HepG2 (cell line): ENCODE results near the gene FASTKD1. TPM values are rescaled to one million over a fixed set of nuclear protein-coding genes. Genes with fewer than 3 reads are reported as not detected.
A peak's percentile ranks its signal among the peaks of the same experiment; 100 is the strongest.
"Not testable (repeated sequence)": the region's sequence is repeated elsewhere in the genome, so short reads cannot be mapped to it uniquely, and the experiment has no call there.

Source experiments
- ATAC-seq: fragments of 200-7000 bp; cut with Tn5 transposase; 3 replicates; pipeline ENCODE4 v1.9.1; 2020; ENCODE audit warnings: mild to moderate bottlenecking, moderate library complexity
- BruUV-seq: library from RNA; stranded (reverse); fragments of 400-500 nt; replicated peaks from 2 replicates; lab custom pipeline; 2021; lab: Mats Ljungman, UMichigan
- CTCF ChIA-PET: fragments of 300-600 bp; formaldehyde crosslinking; extraction: SDS; loops from one replicate; lab custom pipeline; 2021; ENCODE audit warnings: low total read pairs, inconsistent platforms, low intra/inter-chr PET ratio; lab: Yijun Ruan, JAX
- POLR2A ChIA-PET: fragments of 350-600 bp; sonication (Branson Sonifier 250); formaldehyde crosslinking; loops from one replicate; lab custom pipeline; 2020; ENCODE audit warnings: antibody characterized with exemption, inconsistent platforms; lab: Yijun Ruan, JAX
- DNase-seq: peaks from one replicate; pipeline ENCODE4 v3.0.0-alpha.2; 2015; ENCODE audit warnings: low spot score
- FAIRE-seq: peaks from 3 replicates; lab custom pipeline; 2011; peaks lifted over from hg19 to GRCh38; lab: Jason Lieb, UNC
- H2AFZ ChIP-seq: one replicate; pipeline ENCODE4 v1.6.1; 2011; ENCODE audit warnings: low read length, inconsistent platforms
- H3K27ac ChIP-seq: fragments of 300-600 bp; 3 replicates; pipeline ENCODE4 v1.8.0; 2011; ENCODE audit warnings: mixed run types, mild to moderate bottlenecking, mixed read lengths, low read length, inconsistent platforms; ENCODE audit not compliant: insufficient read depth; ENCODE audit errors: extremely low read length
- H3K27me3 ChIP-seq, 2 experiments: fragments of 200-600 bp in 1 of 2; 2 replicates in 1 of 2; 3 replicates in 1 of 2; pipeline versions ENCODE4 v1.6.0 to v1.8.0; 2011; ENCODE audit warnings: low read length in 2 of 2, mild to moderate bottlenecking in 2 of 2, moderate library complexity in 2 of 2, inconsistent platforms in 1 of 2; ENCODE audit not compliant: insufficient read depth in 2 of 2, control insufficient read depth in 1 of 2
- H3K36me3 ChIP-seq, 2 experiments: fragments of 200-600 bp in 1 of 2; replicated peaks in 1 of 2; 2 replicates in 1 of 2; 3 replicates in 1 of 2; pipeline versions ENCODE4 v1.5.1 to v1.8.0; 2011; ENCODE audit warnings: low read length in 2 of 2, inconsistent platforms in 1 of 2; ENCODE audit not compliant: insufficient read depth in 2 of 2, control insufficient read depth in 1 of 2
- H3K4me1 ChIP-seq: 2 replicates; pipeline ENCODE4 v1.5.1; 2012; ENCODE audit warnings: low read length, inconsistent platforms; ENCODE audit not compliant: insufficient read depth
- H3K4me2 ChIP-seq: 2 replicates; pipeline ENCODE4 v1.6.0; 2011; ENCODE audit warnings: low read depth, low read length, inconsistent platforms
- H3K4me3 ChIP-seq, 3 experiments: fragments of 200-600 bp in 1 of 3; sonication (generic), shearing (Covaris generic) in 1 of 3; replicated peaks in 1 of 3; 2 replicates each; pipeline ENCODE4 v1.5.1; 2011 to 2016; ENCODE audit warnings: low read length in 3 of 3, inconsistent platforms in 2 of 3, low read depth in 2 of 3, mild to moderate bottlenecking in 2 of 3, control low read depth in 1 of 3, mixed read lengths in 1 of 3; ENCODE audit not compliant: insufficient read depth in 1 of 3
- H3K79me2 ChIP-seq: one replicate; pipeline ENCODE4 v1.6.1; 2011; ENCODE audit warnings: low read length, inconsistent platforms; ENCODE audit not compliant: insufficient read depth
- H3K9ac ChIP-seq: 2 replicates; pipeline ENCODE4 v1.6.0; 2011; ENCODE audit warnings: mild to moderate bottlenecking, low read depth, low read length, inconsistent platforms; ENCODE audit not compliant: insufficient read depth
- H3K9me3 ChIP-seq: 2 replicates; pipeline ENCODE4 v1.5.1; 2012; ENCODE audit warnings: mild to moderate bottlenecking, low read length
- H4K20me1 ChIP-seq: 2 replicates; pipeline ENCODE4 v1.6.0; 2011; ENCODE audit warnings: inconsistent platforms, mild to moderate bottlenecking, low read length, moderate library complexity; ENCODE audit not compliant: insufficient read depth
- CEBPB ChIP-seq: IDR thresholded peaks from 2 replicates; pipeline ENCODE4 v1.6.1; 2011; ENCODE audit warnings: low read depth, low read length, improper control_type of control experiment, borderline replicate concordance
- CEBPG ChIP-seq: IDR thresholded peaks from 2 replicates; pipeline ENCODE4 v1.6.1; 2016
- MLLT10 ChIP-seq: sonication (generic); formaldehyde crosslinking; IDR thresholded peaks from 2 replicates; pipeline ENCODE4 v1.4.0; 2020; ENCODE audit warnings: missing genetic modification reagents
- NR2C2 ChIP-seq: sonication (generic); formaldehyde crosslinking; IDR thresholded peaks from 2 replicates; pipeline ENCODE4 v1.4.0; 2020; ENCODE audit warnings: missing genetic modification reagents, mild to moderate bottlenecking, moderate library complexity, borderline replicate concordance
- STAT5B ChIP-seq: sonication (generic); formaldehyde crosslinking; IDR thresholded peaks from 2 replicates; pipeline ENCODE4 v1.4.0; 2020; ENCODE audit warnings: missing genetic modification reagents
- ZNF207 ChIP-seq: fragments of 450-650 bp; IDR thresholded peaks from 2 replicates; pipeline ENCODE4 v1.6.1; 2016; ENCODE audit warnings: antibody characterized with exemption, borderline replicate concordance
- ZNF616 ChIP-seq: sonication (generic); formaldehyde crosslinking; IDR thresholded peaks from 2 replicates; pipeline ENCODE4 v1.5.0; 2020; ENCODE audit warnings: low read depth, mild to moderate bottlenecking, missing genetic modification reagents
- WGBS: methylation state at CpG from one replicate; pipeline ENCODE4 v1.1.6; 2017; ENCODE audit warnings: low lambda C conversion rate; 5-methylcytosine and 5-hydroxymethylcytosine counted together
- in situ Hi-C: cut with HindIII; loops from 2 replicates; pipeline ENCODE4 v1.10.0; 2017; ENCODE audit warnings: low pct_unique_long_range_greater_than_20kb; ENCODE audit not compliant: extremely low pct_ligation_motif_present
- intact Hi-C: fragments of 100-400 bp; cut with micrococcal nuclease; formaldehyde crosslinking; loops from one replicate; pipeline ENCODE4 v1.10.0; 2022; ENCODE audit not compliant: unreplicated experiment
- polyA plus RNA-seq, 8 experiments: library from polyadenylated mRNA; depleted of rRNA in 3 of 8; stranded (reverse) in 7 of 8; unstranded in 1 of 8; fragments of >200 nt; fragmentation: Illumina TruSeq in 4 of 8; extraction: Trizol in 4 of 8; gene quantifications; 2 replicates each; pipeline versions ENCODE4 v1.2.1 to v1.2.3, GENCODE V29; 2011 to 2016; ENCODE audit warnings: low read depth in 4 of 8, missing spikeins in 1 of 8, mixed read lengths in 1 of 8; ENCODE audit not compliant: insufficient read depth in 1 of 8
- total RNA-seq, 5 experiments: library from RNA; depleted of rRNA; stranded (reverse); fragments of >200 nt; fragmentation: Illumina TruSeq; extraction: Trizol; gene quantifications; 2 replicates each; pipeline ENCODE4 v1.2.3, GENCODE V29; 2016; ENCODE audit warnings: low read depth in 1 of 5
- TF ChIP-seq, protein P1 (sequence below): sonication (generic); formaldehyde crosslinking; IDR thresholded peaks from 2 replicates; pipeline ENCODE4 v1.5.0; 2020; ENCODE audit warnings: mild to moderate bottlenecking, missing genetic modification reagents
- TF ChIP-seq, protein P2 (sequence below): fragments of 450-650 bp; IDR thresholded peaks from 2 replicates; pipeline ENCODE4 v1.6.1; 2017; ENCODE audit warnings: mild to moderate bottlenecking
- TF ChIP-seq, protein P3 (sequence below): sonication (generic); formaldehyde crosslinking; IDR thresholded peaks from 2 replicates; pipeline ENCODE4 v1.5.0; 2020; ENCODE audit warnings: missing genetic modification reagents
- TF ChIP-seq, protein P4 (sequence below): sonication (generic); formaldehyde crosslinking; IDR thresholded peaks from 2 replicates; pipeline ENCODE4 v1.4.0; 2020; ENCODE audit warnings: low read depth, mild to moderate bottlenecking, missing genetic modification reagents

The FASTKD1 gene
- total and polyA plus RNA-seq, 2 of the 13 experiments (the other 11 are each of a cell fraction or from before 2014, with no cell fraction given), result 35.0 to 38.0 TPM

DNA sequence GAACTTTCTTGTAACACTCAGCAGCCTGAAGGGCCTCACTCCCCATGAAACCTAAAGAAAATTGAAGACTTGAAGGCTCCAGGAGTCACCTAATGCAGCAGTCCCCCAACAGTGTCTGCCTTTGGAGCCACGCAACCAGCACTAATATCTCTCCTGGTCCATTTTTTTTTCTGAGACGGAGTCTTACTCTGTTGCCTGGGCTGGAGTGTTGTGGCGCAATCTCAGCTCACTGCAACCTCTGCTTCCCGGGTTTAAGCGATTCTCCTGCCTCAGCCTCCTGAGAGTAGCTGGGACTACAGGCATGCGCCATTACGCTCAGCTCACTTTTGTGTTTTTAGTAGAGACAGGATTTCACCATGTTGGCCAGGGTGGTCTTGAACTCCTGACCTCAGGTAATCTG lies 22.9 kb upstream of the FASTKD1 start:
- H3K9me3 ChIP-seq, BruUV-seq, DNase-seq, H3K4me2 ChIP-seq, H3K4me1 ChIP-seq, H3K27me3 ChIP-seq, H3K9ac ChIP-seq, CTCF ChIA-PET, H2AFZ ChIP-seq, intact Hi-C loops, in situ Hi-C loops, H3K4me3 ChIP-seq, FAIRE-seq, POLR2A ChIA-PET, H3K27ac ChIP-seq: not testable (repeated sequence)
- WGBS, result 90% methylated on average over 6 of the region's 7 CpGs
- ATAC-seq, result peak; percentile 49
- peaks cover 95% of the 10 kb centered on the region for H3K79me2 ChIP-seq
- peaks cover 0 to 13% of the 10 kb centered on the region in 2 experiments; a peak in 3 of 5 replicates for H3K36me3 ChIP-seq
- TF ChIP-seq, protein P1, sequence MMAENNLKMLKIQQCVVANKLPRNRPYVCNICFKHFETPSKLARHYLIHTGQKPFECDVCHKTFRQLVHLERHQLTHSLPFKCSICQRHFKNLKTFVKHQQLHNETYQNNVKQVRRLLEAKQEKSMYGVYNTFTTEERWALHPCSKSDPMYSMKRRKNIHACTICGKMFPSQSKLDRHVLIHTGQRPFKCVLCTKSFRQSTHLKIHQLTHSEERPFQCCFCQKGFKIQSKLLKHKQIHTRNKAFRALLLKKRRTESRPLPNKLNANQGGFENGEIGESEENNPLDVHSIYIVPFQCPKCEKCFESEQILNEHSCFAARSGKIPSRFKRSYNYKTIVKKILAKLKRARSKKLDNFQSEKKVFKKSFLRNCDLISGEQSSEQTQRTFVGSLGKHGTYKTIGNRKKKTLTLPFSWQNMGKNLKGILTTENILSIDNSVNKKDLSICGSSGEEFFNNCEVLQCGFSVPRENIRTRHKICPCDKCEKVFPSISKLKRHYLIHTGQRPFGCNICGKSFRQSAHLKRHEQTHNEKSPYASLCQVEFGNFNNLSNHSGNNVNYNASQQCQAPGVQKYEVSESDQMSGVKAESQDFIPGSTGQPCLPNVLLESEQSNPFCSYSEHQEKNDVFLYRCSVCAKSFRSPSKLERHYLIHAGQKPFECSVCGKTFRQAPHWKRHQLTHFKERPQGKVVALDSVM (CRISPR knock-in tag), result peak; percentile 41; the same call in 1 of the 2 replicates
- TF ChIP-seq CEBPG (peak; percentile 30; the same call in 1 of the 2 replicates), CEBPB (peak; percentile 58)
- H4K20me1 ChIP-seq, result peaks cover 35% of the 10 kb centered on the region

DNA sequence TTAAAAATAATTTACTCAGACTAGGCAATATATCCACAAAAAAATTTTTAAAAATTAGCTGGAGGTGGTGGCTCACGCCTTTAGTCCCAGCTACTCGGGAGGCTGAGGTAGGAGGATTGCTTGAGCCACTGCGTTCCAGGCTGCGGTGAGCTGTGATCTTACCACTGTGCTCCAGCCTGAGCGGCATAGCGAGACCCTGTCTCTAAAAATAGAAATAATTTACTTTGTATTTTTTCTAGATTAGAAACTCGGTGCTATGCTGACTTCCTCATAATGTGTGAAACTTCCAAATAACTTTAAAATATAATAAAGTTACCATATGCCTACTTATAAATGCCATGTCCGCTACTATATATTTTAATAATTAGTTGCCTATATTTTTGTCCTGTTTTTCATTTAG lies 17.1 kb upstream of the FASTKD1 start:
- POLR2A ChIA-PET, result no interaction called here
- Histone ChIP-seq H4K20me1 (peaks cover 63% of the 10 kb centered on the region), H3K4me2 (no peak overlapping the region), H2AFZ (no peak overlapping the region), H3K36me3 (peaks cover 0 to 6% of the 10 kb centered on the region in 2 experiments; a peak in 1 of 5 replicates), H3K27ac (no peak overlapping the region), H3K9me3 (no peaks in the 10 kb centered on the region), H3K79me2 (peaks cover 98% of the 10 kb centered on the region), H3K4me3 (no peak overlapping the region), H3K27me3 (no peaks in the 10 kb centered on the region), H3K9ac (no peak overlapping the region), H3K4me1 (peaks cover 43% of the 10 kb centered on the region)
- FAIRE-seq (no peak), ATAC-seq (no peak), DNase-seq (no peak)
- in situ Hi-C loops, result no loop called here
- BruUV-seq, result no TSS peak
- intact Hi-C loops, result no loop called here
- CTCF ChIA-PET, result no interaction called here
- WGBS, result 97% methylated on average over 8 of the region's 8 CpGs
- TF ChIP-seq, protein P2, sequence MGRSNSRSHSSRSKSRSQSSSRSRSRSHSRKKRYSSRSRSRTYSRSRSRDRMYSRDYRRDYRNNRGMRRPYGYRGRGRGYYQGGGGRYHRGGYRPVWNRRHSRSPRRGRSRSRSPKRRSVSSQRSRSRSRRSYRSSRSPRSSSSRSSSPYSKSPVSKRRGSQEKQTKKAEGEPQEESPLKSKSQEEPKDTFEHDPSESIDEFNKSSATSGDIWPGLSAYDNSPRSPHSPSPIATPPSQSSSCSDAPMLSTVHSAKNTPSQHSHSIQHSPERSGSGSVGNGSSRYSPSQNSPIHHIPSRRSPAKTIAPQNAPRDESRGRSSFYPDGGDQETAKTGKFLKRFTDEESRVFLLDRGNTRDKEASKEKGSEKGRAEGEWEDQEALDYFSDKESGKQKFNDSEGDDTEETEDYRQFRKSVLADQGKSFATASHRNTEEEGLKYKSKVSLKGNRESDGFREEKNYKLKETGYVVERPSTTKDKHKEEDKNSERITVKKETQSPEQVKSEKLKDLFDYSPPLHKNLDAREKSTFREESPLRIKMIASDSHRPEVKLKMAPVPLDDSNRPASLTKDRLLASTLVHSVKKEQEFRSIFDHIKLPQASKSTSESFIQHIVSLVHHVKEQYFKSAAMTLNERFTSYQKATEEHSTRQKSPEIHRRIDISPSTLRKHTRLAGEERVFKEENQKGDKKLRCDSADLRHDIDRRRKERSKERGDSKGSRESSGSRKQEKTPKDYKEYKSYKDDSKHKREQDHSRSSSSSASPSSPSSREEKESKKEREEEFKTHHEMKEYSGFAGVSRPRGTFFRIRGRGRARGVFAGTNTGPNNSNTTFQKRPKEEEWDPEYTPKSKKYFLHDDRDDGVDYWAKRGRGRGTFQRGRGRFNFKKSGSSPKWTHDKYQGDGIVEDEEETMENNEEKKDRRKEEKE, result no peak
- TF ChIP-seq, protein P3, sequence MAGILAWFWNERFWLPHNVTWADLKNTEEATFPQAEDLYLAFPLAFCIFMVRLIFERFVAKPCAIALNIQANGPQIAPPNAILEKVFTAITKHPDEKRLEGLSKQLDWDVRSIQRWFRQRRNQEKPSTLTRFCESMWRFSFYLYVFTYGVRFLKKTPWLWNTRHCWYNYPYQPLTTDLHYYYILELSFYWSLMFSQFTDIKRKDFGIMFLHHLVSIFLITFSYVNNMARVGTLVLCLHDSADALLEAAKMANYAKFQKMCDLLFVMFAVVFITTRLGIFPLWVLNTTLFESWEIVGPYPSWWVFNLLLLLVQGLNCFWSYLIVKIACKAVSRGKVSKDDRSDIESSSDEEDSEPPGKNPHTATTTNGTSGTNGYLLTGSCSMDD (CRISPR knock-in tag), result no peak
- TF ChIP-seq ZNF616 (CRISPR knock-in tag), result no peak
- no peak for TF ChIP-seq ZNF207
- TF ChIP-seq, protein P4, sequence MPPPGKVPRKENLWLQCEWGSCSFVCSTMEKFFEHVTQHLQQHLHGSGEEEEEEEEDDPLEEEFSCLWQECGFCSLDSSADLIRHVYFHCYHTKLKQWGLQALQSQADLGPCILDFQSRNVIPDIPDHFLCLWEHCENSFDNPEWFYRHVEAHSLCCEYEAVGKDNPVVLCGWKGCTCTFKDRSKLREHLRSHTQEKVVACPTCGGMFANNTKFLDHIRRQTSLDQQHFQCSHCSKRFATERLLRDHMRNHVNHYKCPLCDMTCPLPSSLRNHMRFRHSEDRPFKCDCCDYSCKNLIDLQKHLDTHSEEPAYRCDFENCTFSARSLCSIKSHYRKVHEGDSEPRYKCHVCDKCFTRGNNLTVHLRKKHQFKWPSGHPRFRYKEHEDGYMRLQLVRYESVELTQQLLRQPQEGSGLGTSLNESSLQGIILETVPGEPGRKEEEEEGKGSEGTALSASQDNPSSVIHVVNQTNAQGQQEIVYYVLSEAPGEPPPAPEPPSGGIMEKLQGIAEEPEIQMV (CRISPR knock-in tag), result no peak
- no peak for TF ChIP-seq NR2C2 (CRISPR knock-in tag)
- TF ChIP-seq STAT5B (CRISPR knock-in tag), result no peak
- no peak for TF ChIP-seq MLLT10 (CRISPR knock-in tag)
